ENCODE measurements around the gene DCAF12.

DCAF12 gene

DNA sequence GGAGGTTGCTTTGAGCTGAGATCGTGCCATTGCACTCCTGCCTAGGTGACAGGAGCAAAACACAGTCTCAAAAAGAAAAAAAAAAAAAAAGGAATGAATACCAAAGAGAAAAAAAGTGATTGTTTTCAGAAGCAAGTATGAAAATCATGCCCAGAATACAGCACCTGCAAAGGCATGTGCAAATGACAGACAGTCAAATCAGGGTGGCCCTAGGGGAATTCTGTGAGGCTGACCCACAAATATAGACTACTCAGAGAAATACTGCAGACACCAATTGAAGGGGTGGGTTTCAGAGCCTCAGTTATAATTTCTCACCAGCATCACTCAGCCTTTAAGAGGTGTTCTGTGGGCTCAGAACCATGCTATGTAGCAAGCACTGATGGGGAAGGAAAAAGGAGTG, 28.6 kb downstream of the DCAF12 start:
- H3K27me3 ChIP-seq (replicated peaks; ENCODE audit: insufficient read depth, low read length): no peaks in the 10 kb centered on the region
- H3F3A ChIP-seq (ENCODE audit: insufficient read depth, low read length): no peaks in the 10 kb centered on the region
- no peak overlapping the region for H3K27ac ChIP-seq (ENCODE audit: low read length)
- H3K9me3 ChIP-seq (replicated peaks; ENCODE audit: insufficient read depth, low read length): no peaks in the 10 kb centered on the region
- no peak overlapping the region for H3K4me2 ChIP-seq (ENCODE audit: low read depth, low read length)
- no peaks in the 10 kb centered on the region for H4K20me1 ChIP-seq (ENCODE audit: insufficient read depth, low read length)
- H3K9ac ChIP-seq (ENCODE audit: low read length): no peak overlapping the region
- DNase-seq: no peak
- H3K79me2 ChIP-seq (ENCODE audit: low read length): no peaks in the 10 kb centered on the region; the same call in none of the 2 replicates
- H3K4me1 ChIP-seq (ENCODE audit: low read length): no peaks in the 10 kb centered on the region
- H3K9me2 ChIP-seq (replicated peaks; ENCODE audit: insufficient read depth, low read length): no peaks in the 10 kb centered on the region
- no peak overlapping the region for H3K4me3 ChIP-seq (ENCODE audit: low read length)
- peaks cover 5% of the 10 kb centered on the region for H3K36me3 ChIP-seq (replicated peaks; ENCODE audit: insufficient read depth, low read length)
- no peak overlapping the region for H2AFZ ChIP-seq (ENCODE audit: low read length)
- TF ChIP-seq EZH2phosphoT487 (IDR thresholded peaks at IDR 0.05; ENCODE audit: low read length): no peak
- no peak for TF ChIP-seq EZH2 (optimal IDR thresholded peaks at IDR 0.05; ENCODE audit: low read depth, low read length)
- TF ChIP-seq, protein P1, sequence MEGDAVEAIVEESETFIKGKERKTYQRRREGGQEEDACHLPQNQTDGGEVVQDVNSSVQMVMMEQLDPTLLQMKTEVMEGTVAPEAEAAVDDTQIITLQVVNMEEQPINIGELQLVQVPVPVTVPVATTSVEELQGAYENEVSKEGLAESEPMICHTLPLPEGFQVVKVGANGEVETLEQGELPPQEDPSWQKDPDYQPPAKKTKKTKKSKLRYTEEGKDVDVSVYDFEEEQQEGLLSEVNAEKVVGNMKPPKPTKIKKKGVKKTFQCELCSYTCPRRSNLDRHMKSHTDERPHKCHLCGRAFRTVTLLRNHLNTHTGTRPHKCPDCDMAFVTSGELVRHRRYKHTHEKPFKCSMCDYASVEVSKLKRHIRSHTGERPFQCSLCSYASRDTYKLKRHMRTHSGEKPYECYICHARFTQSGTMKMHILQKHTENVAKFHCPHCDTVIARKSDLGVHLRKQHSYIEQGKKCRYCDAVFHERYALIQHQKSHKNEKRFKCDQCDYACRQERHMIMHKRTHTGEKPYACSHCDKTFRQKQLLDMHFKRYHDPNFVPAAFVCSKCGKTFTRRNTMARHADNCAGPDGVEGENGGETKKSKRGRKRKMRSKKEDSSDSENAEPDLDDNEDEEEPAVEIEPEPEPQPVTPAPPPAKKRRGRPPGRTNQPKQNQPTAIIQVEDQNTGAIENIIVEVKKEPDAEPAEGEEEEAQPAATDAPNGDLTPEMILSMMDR (IDR thresholded peaks at IDR 0.05; ENCODE audit: low read length): no peak

DNA sequence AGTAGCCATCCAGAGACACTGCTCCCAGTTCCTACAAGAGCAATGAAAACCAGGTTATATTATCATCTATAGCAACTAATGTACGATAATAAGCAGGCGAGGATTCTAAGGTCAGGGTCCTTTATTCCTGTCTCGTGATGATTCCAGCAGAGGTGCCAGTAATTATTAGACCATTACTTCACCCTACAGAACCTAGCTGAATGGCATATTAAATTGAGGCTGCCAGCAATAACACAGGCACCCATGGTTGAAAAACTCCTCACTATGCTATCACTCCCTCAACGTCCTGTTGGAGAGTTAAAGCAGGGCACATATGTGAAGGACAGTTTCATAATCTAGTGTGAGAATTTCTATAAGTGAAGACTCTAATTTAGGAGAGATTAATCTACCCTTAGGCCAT, 29.7 kb downstream of the DCAF12 start:
- no peaks in the 10 kb centered on the region; the same call in none of the 2 replicates for H3K79me2 ChIP-seq (ENCODE audit: low read length)
- H3K36me3 ChIP-seq (replicated peaks; ENCODE audit: insufficient read depth, low read length): peaks cover 5% of the 10 kb centered on the region
- no peaks in the 10 kb centered on the region for H3K9me3 ChIP-seq (replicated peaks; ENCODE audit: insufficient read depth, low read length)
- no peak for DNase-seq
- no peaks in the 10 kb centered on the region for H3K27me3 ChIP-seq (replicated peaks; ENCODE audit: insufficient read depth, low read length)
- H3F3A ChIP-seq (ENCODE audit: insufficient read depth, low read length): no peaks in the 10 kb centered on the region
- H3K9me2 ChIP-seq (replicated peaks; ENCODE audit: insufficient read depth, low read length): no peaks in the 10 kb centered on the region
- no peak overlapping the region for H3K4me2 ChIP-seq (ENCODE audit: low read depth, low read length)
- H4K20me1 ChIP-seq (ENCODE audit: insufficient read depth, low read length): no peaks in the 10 kb centered on the region
- H3K4me3 ChIP-seq (ENCODE audit: low read length): no peak overlapping the region
- H3K27ac ChIP-seq (ENCODE audit: low read length): no peak overlapping the region
- H2AFZ ChIP-seq (ENCODE audit: low read length): no peak overlapping the region
- no peak overlapping the region for H3K9ac ChIP-seq (ENCODE audit: low read length)
- H3K4me1 ChIP-seq (ENCODE audit: low read length): no peaks in the 10 kb centered on the region
- TF ChIP-seq, protein P1 (IDR thresholded peaks at IDR 0.05; ENCODE audit: low read length): no peak
- TF ChIP-seq EZH2phosphoT487 (IDR thresholded peaks at IDR 0.05; ENCODE audit: low read length) (no peak), EZH2 (optimal IDR thresholded peaks at IDR 0.05; ENCODE audit: low read depth, low read length) (no peak)

- Histone ChIP-seq H3K4me3 (ENCODE audit: low read length) (no peak overlapping the region), H3K4me2 (ENCODE audit: low read depth, low read length) (no peak overlapping the region), H3K79me2 (ENCODE audit: low read length) (no peaks in the 10 kb centered on the region; the same call in 1 of the 2 replicates), H3K36me3 (replicated peaks; ENCODE audit: insufficient read depth, low read length) (peaks cover 5% of the 10 kb centered on the region), H3K9ac (ENCODE audit: low read length) (no peak overlapping the region), H4K20me1 (ENCODE audit: insufficient read depth, low read length) (no peaks in the 10 kb centered on the region), H3K4me1 (ENCODE audit: low read length) (no peaks in the 10 kb centered on the region), H3K9me2 (replicated peaks; ENCODE audit: insufficient read depth, low read length) (no peaks in the 10 kb centered on the region), H3F3A (ENCODE audit: insufficient read depth, low read length) (no peaks in the 10 kb centered on the region), H3K9me3 (replicated peaks; ENCODE audit: insufficient read depth, low read length) (no peaks in the 10 kb centered on the region), H3K27me3 (replicated peaks; ENCODE audit: insufficient read depth, low read length) (no peaks in the 10 kb centered on the region), H3K27ac (ENCODE audit: low read length) (no peak overlapping the region), H2AFZ (ENCODE audit: low read length) (no peak overlapping the region)
- no peak for DNase-seq
- TF ChIP-seq, protein P1 (IDR thresholded peaks at IDR 0.05; ENCODE audit: low read length): no peak
- no peak for TF ChIP-seq EZH2 (optimal IDR thresholded peaks at IDR 0.05; ENCODE audit: low read depth, low read length)
- no peak for TF ChIP-seq EZH2phosphoT487 (IDR thresholded peaks at IDR 0.05; ENCODE audit: low read length)
Measured at GRCh38 chr9:34093578-34093977, 32.9 kb downstream of the DCAF12 start.

Data from MM.1S (cell line).